ENCODE results near the gene FAM135A. TPM values are rescaled to one million over a fixed set of nuclear protein-coding genes. Genes with fewer than 3 reads are reported as not detected.
"Not testable (repeated sequence)": the region's sequence is repeated elsewhere in the genome, so short reads cannot be mapped to it uniquely, and the experiment has no call there.

Gene FAM135A
- total RNA-seq, 4 donors from 2014 or later: 17.1 to 99.5 (median 35.8) TPM

- no peaks in the 10 kb centered on the region for H3K4me1 ChIP-seq
- H3K36me3 ChIP-seq: no peaks in the 10 kb centered on the region
- no peaks in the 10 kb centered on the region for H3K27me3 ChIP-seq
- H3K27ac ChIP-seq: no peak overlapping the region
- no peak overlapping the region for H3K4me3 ChIP-seq
- no peaks in the 10 kb centered on the region for H3K9me3 ChIP-seq
- DNase-seq: no peak
- intact Hi-C loops (cut with DNase I; ENCODE audit: low total_unique reads): no loop called here
- TF ChIP-seq CTCF (IDR thresholded peaks at IDR 0.05) (no peak), POLR2A (IDR thresholded peaks at IDR 0.05) (no peak)
Measured at GRCh38 chr6:70593118-70593486, 179.8 kb downstream of the FAM135A start.

DNA sequence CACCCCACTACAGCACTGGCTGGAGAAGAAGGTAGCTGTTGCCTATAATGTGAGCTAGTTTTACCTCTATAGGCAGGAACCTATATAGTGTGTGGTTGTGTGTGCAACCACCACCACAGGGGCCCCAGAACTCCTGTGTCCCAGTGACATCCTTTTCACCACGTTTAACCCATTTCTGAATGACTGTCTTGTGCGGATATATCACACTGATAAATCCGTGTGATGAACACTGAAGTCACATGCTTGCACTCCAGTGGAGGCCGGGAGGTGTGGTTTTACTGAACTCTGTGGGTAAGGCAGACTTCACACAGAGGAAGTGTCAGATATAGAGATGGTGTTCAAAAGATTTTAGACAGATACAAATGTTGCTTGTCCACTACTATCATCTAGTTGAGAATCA is 185.9 kb downstream of the FAM135A start:
- Histone ChIP-seq H3K36me3 (no peaks in the 10 kb centered on the region), H3K27ac (no peak overlapping the region)
- intact Hi-C loops (cut with DNase I; ENCODE audit: low total_unique reads): no loop called here

GRCh38 chr6:70601014-70601413 is 187.7 kb downstream of the FAM135A start:
- Histone ChIP-seq H3K27ac (no peak overlapping the region), H3K4me3 (no peak overlapping the region), H3K27me3 (no peaks in the 10 kb centered on the region), H3K9me3 (no peaks in the 10 kb centered on the region), H3K4me1 (no peaks in the 10 kb centered on the region), H3K36me3 (no peaks in the 10 kb centered on the region)
- DNase-seq: no peak
- intact Hi-C loops (cut with DNase I; ENCODE audit: low total_unique reads): no loop called here
- TF ChIP-seq CTCF (IDR thresholded peaks at IDR 0.05) (no peak), POLR2A (IDR thresholded peaks at IDR 0.05) (no peak)

More for the DNA sequence above, 185.9 kb downstream of the FAM135A start:
- H3K9me3 ChIP-seq: no peaks in the 10 kb centered on the region
- DNase-seq: no peak
- H3K4me1 ChIP-seq: no peaks in the 10 kb centered on the region
- TF ChIP-seq POLR2A (IDR thresholded peaks at IDR 0.05): no peak
- no peak for TF ChIP-seq CTCF (IDR thresholded peaks at IDR 0.05)
- H3K27me3 ChIP-seq: no peaks in the 10 kb centered on the region
- H3K4me3 ChIP-seq: no peak overlapping the region

DNA sequence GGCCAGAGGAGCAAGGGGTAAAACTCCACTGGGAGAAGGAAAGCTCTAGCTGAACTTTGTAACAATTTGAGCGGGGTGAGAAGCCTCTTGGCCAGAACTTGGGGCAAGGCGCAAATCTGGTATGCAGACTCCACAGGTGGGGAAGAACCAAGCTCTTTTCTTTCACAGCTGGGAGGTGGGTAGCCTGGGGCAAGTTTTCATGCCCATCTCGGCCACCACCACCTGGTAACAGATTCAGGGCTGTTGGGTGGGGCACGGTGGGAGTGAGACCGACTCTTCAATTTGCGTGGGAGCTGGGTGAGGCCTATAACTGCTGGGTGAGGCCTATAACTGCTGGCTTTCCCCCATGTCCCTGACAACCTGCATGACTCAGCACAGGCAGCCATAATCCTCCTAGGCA is 190.9 kb downstream of the FAM135A start:
- Histone ChIP-seq H3K9me3 (no peaks in the 10 kb centered on the region), H3K27ac (no peak overlapping the region), H3K4me1 (no peaks in the 10 kb centered on the region), H3K4me3 (no peak overlapping the region), H3K27me3 (no peaks in the 10 kb centered on the region), H3K36me3 (no peaks in the 10 kb centered on the region)
- no peak for TF ChIP-seq POLR2A (IDR thresholded peaks at IDR 0.05)
- no peak for TF ChIP-seq CTCF (IDR thresholded peaks at IDR 0.05)
- DNase-seq: no peak
- intact Hi-C loops (cut with DNase I; ENCODE audit: low total_unique reads): no loop called here

DNA sequence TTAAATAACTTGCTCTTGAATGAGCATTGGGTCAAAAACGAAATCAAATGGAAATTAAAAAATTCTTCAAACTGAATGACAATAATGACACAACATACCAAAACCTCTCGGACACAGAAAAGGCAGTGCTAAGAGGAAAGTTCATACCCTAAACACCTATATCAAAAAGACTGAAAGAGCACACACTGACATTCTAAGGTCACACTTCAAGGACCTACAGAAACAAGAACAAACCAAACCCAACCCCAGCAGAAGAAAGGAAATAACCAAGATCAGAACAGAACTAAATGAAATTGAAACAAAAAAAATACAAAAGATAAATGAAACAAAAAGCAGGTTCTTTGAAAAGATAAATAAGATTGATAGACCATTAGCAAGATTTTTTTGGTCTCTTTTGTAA is 194.1 kb downstream of the FAM135A start:
- H3K36me3 ChIP-seq; H3K9me3 ChIP-seq; DNase-seq; intact Hi-C loops (cut with DNase I; ENCODE audit: low total_unique reads); H3K4me1 ChIP-seq; H3K27ac ChIP-seq; H3K27me3 ChIP-seq; H3K4me3 ChIP-seq: not testable (repeated sequence)

GRCh38 chr6:70609181-70609580 is 195.9 kb downstream of the FAM135A start:
- DNase-seq; H3K4me1 ChIP-seq; H3K36me3 ChIP-seq; H3K9me3 ChIP-seq; H3K4me3 ChIP-seq; H3K27me3 ChIP-seq; H3K27ac ChIP-seq; intact Hi-C loops (cut with DNase I; ENCODE audit: low total_unique reads): not testable (repeated sequence)

Small RNA genes lying within 50 kb of the gene (small RNA-seq; reads per million reads assigned to genes)
- gene RNU7-48P: not detected

Other genes starting within 250 kb of the FAM135A start
- 10 to 100 TPM in 1 of 4 donors, not detected in 3; 33.5 TPM for gene COL9A1, start 110.4 kb upstream of the FAM135A start, total RNA-seq
- gene SDHAF4, start 153.4 kb downstream of the FAM135A start, total RNA-seq: 10 to 100 TPM in 3 of 4 donors, 1 to 10 TPM in 1; 1.3 to 16.2 (median 10.9) TPM

Measured in uterus (tissue), 4 donors.